Loucy (cell line): ENCODE results near the gene PSPN.

Source experiments
- H2AFZ ChIP-seq: fragments of 200-600 bp; sonication (generic); 2 replicates; pipeline ENCODE4 v1.6.0; 2016; ENCODE audit warnings: antibody characterized with exemption, mild to moderate bottlenecking, low read length, moderate library complexity
- H3F3A ChIP-seq: fragments of 200-600 bp; 2 replicates; pipeline ENCODE4 v1.6.0; 2016; ENCODE audit warnings: antibody characterized with exemption, low read depth, mild to moderate bottlenecking
- H3K27me3 ChIP-seq: fragments of 200-600 bp; sonication (generic); 2 replicates; pipeline ENCODE4 v1.6.1; 2014; ENCODE audit warnings: low read length, mild to moderate bottlenecking; ENCODE audit not compliant: insufficient read depth, poor library complexity, severe bottlenecking
- H3K36me3 ChIP-seq: fragments of 200-600 bp; sonication (generic); 2 replicates; pipeline ENCODE4 v1.6.1; 2016; ENCODE audit warnings: low read length; ENCODE audit not compliant: insufficient read depth
- H3K4me1 ChIP-seq: fragments of 200-600 bp; sonication (generic); 2 replicates; pipeline ENCODE4 v1.5.1; 2014; ENCODE audit warnings: low read length, mild to moderate bottlenecking; ENCODE audit not compliant: insufficient read depth, poor library complexity, severe bottlenecking
- H3K4me2 ChIP-seq: fragments of 200-600 bp; sonication (generic); 2 replicates; pipeline ENCODE4 v1.6.0; 2014; ENCODE audit warnings: antibody characterized with exemption, low read length, low read depth, mild to moderate bottlenecking; ENCODE audit not compliant: poor library complexity, severe bottlenecking
- H3K4me3 ChIP-seq: fragments of 200-600 bp; sonication (generic); 2 replicates; pipeline ENCODE4 v1.5.1; 2014; ENCODE audit warnings: low read length, mild to moderate bottlenecking, mixed read lengths; ENCODE audit not compliant: poor library complexity, severe bottlenecking
- H3K79me2 ChIP-seq: fragments of 200-600 bp; sonication (generic); 2 replicates; pipeline ENCODE4 v1.6.1; 2014; ENCODE audit warnings: low read length; ENCODE audit not compliant: insufficient read depth
- H3K9ac ChIP-seq: fragments of 200-600 bp; sonication (generic); 2 replicates; pipeline ENCODE4 v1.6.0; 2014; ENCODE audit warnings: mild to moderate bottlenecking, low read depth, low read length, moderate library complexity; ENCODE audit not compliant: poor library complexity, severe bottlenecking
- H3K9me2 ChIP-seq: fragments of 200-600 bp; sonication (generic); replicated peaks from 2 replicates; pipeline ENCODE4 v1.6.1; 2016; ENCODE audit warnings: low read depth, low read length, mixed read lengths
- H3K9me3 ChIP-seq: fragments of 200-600 bp; sonication (generic); 2 replicates; pipeline ENCODE4 v1.6.1; 2014; ENCODE audit warnings: mild to moderate bottlenecking, antibody characterized with exemption, low read length, low read depth; ENCODE audit not compliant: insufficient read depth
- H4K20me1 ChIP-seq: fragments of 200-600 bp; sonication (generic); 2 replicates; pipeline ENCODE4 v1.6.0; 2014; ENCODE audit warnings: antibody characterized with exemption, low read length, mild to moderate bottlenecking; ENCODE audit not compliant: insufficient read depth, poor library complexity, severe bottlenecking
- EZH2phosphoT487 ChIP-seq: fragments of 200-600 bp; IDR thresholded peaks from 2 replicates; pipeline ENCODE4 v1.6.1; 2018; ENCODE audit warnings: antibody characterized with exemption, mild to moderate bottlenecking, moderate library complexity, borderline replicate concordance
- TF ChIP-seq, protein P1 (sequence below): fragments of 200-600 bp; sonication (generic); conservative IDR thresholded peaks from 2 replicates; pipeline ENCODE4 v1.5.1; 2014; ENCODE audit warnings: mild to moderate bottlenecking, antibody characterized with exemption, low read length

The PSPN gene

DNA sequence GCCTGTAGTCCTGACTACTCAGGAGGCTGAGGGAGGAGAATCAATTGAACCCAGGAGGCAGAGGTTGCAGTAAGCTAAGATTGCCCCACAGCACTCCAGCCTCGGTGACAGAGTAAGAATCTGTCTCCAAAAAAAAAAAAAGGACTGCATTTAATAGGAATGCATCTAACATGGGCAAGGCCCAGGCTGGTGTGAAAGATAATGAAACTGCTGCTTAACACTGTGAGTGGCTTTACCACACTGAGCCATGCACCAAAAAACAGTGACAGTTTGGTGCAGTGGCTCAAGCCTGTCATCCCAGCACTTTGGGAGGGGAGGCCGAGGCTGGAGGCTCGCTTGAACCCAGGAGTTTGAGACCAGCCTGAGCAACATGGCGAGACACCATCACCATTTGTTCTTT, 8.6 kb upstream of the PSPN start:
- Histone ChIP-seq H3K36me3 (peaks cover 56% of the 10 kb centered on the region; the same call in 1 of the 2 replicates), H3K79me2 (peaks cover 5% of the 10 kb centered on the region; the same call in 1 of the 2 replicates), H3F3A (no peaks in the 10 kb centered on the region), H3K4me1 (no peaks in the 10 kb centered on the region), H2AFZ (no peak overlapping the region), H3K9me2 (no peaks in the 10 kb centered on the region), H4K20me1 (no peaks in the 10 kb centered on the region), H3K4me2 (no peak overlapping the region), H3K9me3 (no peaks in the 10 kb centered on the region), H3K27me3 (no peaks in the 10 kb centered on the region), H3K9ac (no peak overlapping the region), H3K4me3 (no peak overlapping the region)
- TF ChIP-seq, protein P1, sequence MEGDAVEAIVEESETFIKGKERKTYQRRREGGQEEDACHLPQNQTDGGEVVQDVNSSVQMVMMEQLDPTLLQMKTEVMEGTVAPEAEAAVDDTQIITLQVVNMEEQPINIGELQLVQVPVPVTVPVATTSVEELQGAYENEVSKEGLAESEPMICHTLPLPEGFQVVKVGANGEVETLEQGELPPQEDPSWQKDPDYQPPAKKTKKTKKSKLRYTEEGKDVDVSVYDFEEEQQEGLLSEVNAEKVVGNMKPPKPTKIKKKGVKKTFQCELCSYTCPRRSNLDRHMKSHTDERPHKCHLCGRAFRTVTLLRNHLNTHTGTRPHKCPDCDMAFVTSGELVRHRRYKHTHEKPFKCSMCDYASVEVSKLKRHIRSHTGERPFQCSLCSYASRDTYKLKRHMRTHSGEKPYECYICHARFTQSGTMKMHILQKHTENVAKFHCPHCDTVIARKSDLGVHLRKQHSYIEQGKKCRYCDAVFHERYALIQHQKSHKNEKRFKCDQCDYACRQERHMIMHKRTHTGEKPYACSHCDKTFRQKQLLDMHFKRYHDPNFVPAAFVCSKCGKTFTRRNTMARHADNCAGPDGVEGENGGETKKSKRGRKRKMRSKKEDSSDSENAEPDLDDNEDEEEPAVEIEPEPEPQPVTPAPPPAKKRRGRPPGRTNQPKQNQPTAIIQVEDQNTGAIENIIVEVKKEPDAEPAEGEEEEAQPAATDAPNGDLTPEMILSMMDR = no peak
- no peak for TF ChIP-seq EZH2phosphoT487

- H3K9me2 ChIP-seq = no peaks in the 10 kb centered on the region
- no peaks in the 10 kb centered on the region for H3K4me1 ChIP-seq
- no peak overlapping the region for H3K4me3 ChIP-seq
- no peaks in the 10 kb centered on the region for H3F3A ChIP-seq
- H4K20me1 ChIP-seq = no peaks in the 10 kb centered on the region
- no peak overlapping the region for H3K9ac ChIP-seq
- H3K4me2 ChIP-seq = no peak overlapping the region
- H3K36me3 ChIP-seq = peaks cover 53% of the 10 kb centered on the region; the same call in 1 of the 2 replicates
- no peak for TF ChIP-seq EZH2phosphoT487
- TF ChIP-seq, protein P1 = no peak
- H3K9me3 ChIP-seq = no peaks in the 10 kb centered on the region
- no peaks in the 10 kb centered on the region for H3K27me3 ChIP-seq
- peaks cover 1% of the 10 kb centered on the region; the same call in 1 of the 2 replicates for H3K79me2 ChIP-seq
- no peak overlapping the region for H2AFZ ChIP-seq
Measured at GRCh38 chr19:6383188-6383587, 7.5 kb upstream of the PSPN start.

DNA sequence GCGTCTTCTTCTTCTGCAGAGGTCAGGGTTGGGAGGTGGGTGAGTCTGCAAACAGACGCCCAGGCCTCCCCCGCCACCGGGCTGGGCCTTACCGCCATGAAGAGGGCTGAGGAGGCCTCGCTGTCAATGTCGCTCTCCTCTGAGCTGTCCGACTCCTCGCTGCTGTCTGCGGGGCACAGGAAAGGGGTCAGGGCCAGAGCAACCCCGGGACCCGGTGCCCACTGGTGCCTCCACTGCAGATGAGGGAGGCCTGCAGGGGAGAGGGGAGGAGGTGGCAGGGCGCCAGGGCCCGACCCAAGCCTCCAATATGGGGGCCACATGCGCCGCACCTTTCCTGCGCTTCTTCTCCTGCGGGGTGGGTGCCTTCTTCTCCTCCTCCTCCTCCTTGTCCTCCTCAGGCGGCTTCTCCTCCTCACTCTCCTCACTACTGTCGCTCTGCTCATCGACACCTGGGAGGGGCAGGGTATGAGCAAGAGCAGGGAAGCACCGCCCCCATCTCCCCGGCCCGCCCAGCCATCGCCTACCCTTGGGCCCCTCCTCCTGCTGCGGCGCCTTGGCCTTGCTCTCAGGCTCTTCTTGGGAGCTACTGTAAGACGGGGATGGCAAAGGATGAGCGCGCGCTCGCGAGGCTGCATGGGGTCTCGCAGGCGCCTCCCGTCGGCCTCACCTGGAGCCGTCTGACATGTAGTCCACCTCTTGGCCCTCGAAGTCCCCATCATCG, 5.5 kb upstream of the PSPN start:
- Histone ChIP-seq H4K20me1 (no peaks in the 10 kb centered on the region), H3K36me3 (peaks cover 39% of the 10 kb centered on the region; the same call in 1 of the 2 replicates), H3K27me3 (no peaks in the 10 kb centered on the region), H3K9me3 (no peaks in the 10 kb centered on the region), H3K4me1 (no peaks in the 10 kb centered on the region), H3K4me2 (no peak overlapping the region), H2AFZ (no peak overlapping the region), H3K79me2 (no peaks in the 10 kb centered on the region), H3K9me2 (no peaks in the 10 kb centered on the region), H3K4me3 (no peak overlapping the region), H3K9ac (no peak overlapping the region), H3F3A (no peaks in the 10 kb centered on the region)
- TF ChIP-seq EZH2phosphoT487 = no peak
- TF ChIP-seq, protein P1 = no peak
